ENCODE data around the gene DNAH17. TPM values are rescaled to one million over a fixed set of nuclear protein-coding genes. Genes with fewer than 3 reads are reported as not detected.

Gene DNAH17
- total RNA-seq, 1 experiment from 2014 or later: 0.13 TPM

DNA sequence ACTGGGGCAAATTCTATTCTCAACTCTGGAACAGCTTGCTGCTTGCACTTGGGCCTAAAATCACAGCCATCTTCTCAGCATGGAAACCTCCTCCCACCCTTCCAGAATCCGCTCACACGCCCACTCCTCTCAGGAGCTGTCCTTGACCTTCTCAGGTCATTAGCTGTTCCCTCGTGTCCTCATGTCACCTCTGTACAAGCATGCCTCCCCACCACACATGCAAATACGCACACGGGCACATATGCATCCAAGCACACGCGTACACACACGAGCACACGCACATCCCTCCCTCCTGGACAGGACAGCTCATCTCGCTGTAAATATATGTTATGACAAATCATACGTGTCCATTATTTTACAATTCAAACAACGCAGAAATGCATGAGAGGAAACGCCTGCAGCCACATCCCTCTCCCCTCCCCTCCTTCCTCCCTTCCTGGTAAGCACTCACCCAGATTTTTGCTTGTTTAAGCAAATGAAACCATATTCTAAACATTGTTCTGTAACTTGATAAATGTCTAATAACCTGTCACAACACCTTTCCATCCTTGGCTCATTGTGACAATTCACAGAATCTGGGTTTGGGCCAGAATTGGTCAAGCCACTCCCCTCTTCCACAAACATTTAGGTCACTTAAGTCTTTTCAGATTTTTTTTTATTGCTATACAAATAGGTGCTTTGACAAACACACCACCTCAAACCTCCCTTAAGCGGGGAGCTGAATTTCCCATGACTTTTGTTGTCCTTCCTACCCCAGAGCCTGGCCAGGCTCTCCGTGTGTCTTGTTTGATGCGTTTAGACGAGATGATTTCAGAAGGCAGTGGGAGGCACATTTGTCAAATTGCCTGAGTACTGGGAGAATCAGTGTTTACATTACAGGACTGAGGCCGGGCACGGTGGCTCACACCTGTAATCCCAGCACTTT lies 41.7 kb downstream of the DNAH17 start:
- H2BK20ac ChIP-seq (ENCODE audit: low read depth, low read length, poor library complexity, severe bottlenecking): no peak overlapping the region
- Mint-ChIP-seq H3K4me3 (no peak overlapping the region), H3K27ac (peak overlapping the region in 1 of 3 experiments; percentile 40; a peak in 2 of 7 replicates), H3K4me1 (peaks cover 10 to 22% of the 10 kb centered on the region in 2 experiments; a peak in 3 of 4 replicates), H3K36me3 (ENCODE audit: insufficient read depth in 1 of 3, low read depth in 3 of 3) (peaks cover 0 to 4% (median 0%) of the 10 kb centered on the region in 3 experiments; a peak in 2 of 7 replicates), H3K9me3 (no peaks in the 10 kb centered on the region), H3K27me3 (ENCODE audit: low read depth) (no peaks in the 10 kb centered on the region)
- no peak overlapping the region for H3T11ph ChIP-seq (ENCODE audit: low read length)
- H3K23me2 ChIP-seq (ENCODE audit: insufficient read length, low read depth, low read length, poor library complexity, severe bottlenecking): no peaks in the 10 kb centered on the region
- no peaks in the 10 kb centered on the region for H3K27me3 ChIP-seq (ENCODE audit: insufficient read depth, low read length)
- WGBS (ENCODE audit: extremely low coverage, insufficient read length, low lambda C conversion rate): no CpG with 5 or more reads among the region's 19 CpGs
- no peak overlapping the region for H2BK15ac ChIP-seq (ENCODE audit: low read depth, low read length)
- no peaks in the 10 kb centered on the region for H3K9me3 ChIP-seq (ENCODE audit: control insufficient read depth, low read depth, low read length)
- no peak overlapping the region for H3K18ac ChIP-seq (ENCODE audit: insufficient read length, low read depth, low read length)
- no peaks in the 10 kb centered on the region for H3K79me1 ChIP-seq (ENCODE audit: insufficient read depth, low read depth, low read length, poor library complexity, severe bottlenecking)
- H2AFZ ChIP-seq (ENCODE audit: low read length): no peak overlapping the region
- H4K91ac ChIP-seq (ENCODE audit: insufficient read length, low read depth, low read length): no peak overlapping the region
- no peak overlapping the region for H2BK120ac ChIP-seq (ENCODE audit: low read depth, low read length, poor library complexity, severe bottlenecking)
- no peak overlapping the region for H4K8ac ChIP-seq (replicated peaks; ENCODE audit: insufficient read length, low read depth, low read length)
- H3K79me2 ChIP-seq (ENCODE audit: insufficient read depth, low read length): no peaks in the 10 kb centered on the region
- no peak overlapping the region for H2AK5ac ChIP-seq (ENCODE audit: insufficient read length, low read length)
- H4K5ac ChIP-seq (ENCODE audit: insufficient read length, low read depth, low read length): no peak overlapping the region
- H3K14ac ChIP-seq (ENCODE audit: insufficient read depth, low read length): no peak overlapping the region
- no peak overlapping the region for H2BK12ac ChIP-seq (ENCODE audit: insufficient read length, low read depth, low read length)
- TF ChIP-seq, protein P1, sequence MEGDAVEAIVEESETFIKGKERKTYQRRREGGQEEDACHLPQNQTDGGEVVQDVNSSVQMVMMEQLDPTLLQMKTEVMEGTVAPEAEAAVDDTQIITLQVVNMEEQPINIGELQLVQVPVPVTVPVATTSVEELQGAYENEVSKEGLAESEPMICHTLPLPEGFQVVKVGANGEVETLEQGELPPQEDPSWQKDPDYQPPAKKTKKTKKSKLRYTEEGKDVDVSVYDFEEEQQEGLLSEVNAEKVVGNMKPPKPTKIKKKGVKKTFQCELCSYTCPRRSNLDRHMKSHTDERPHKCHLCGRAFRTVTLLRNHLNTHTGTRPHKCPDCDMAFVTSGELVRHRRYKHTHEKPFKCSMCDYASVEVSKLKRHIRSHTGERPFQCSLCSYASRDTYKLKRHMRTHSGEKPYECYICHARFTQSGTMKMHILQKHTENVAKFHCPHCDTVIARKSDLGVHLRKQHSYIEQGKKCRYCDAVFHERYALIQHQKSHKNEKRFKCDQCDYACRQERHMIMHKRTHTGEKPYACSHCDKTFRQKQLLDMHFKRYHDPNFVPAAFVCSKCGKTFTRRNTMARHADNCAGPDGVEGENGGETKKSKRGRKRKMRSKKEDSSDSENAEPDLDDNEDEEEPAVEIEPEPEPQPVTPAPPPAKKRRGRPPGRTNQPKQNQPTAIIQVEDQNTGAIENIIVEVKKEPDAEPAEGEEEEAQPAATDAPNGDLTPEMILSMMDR (conservative IDR thresholded peaks at IDR 0.05): no peak
- H3K4me1 ChIP-seq (ENCODE audit: insufficient read depth, low read length): no peaks in the 10 kb centered on the region
- no peak overlapping the region for H2BK5ac ChIP-seq (ENCODE audit: insufficient read length, low read length)
- no peaks in the 10 kb centered on the region for H4K20me1 ChIP-seq (ENCODE audit: control insufficient read depth, insufficient read depth, insufficient read length)
- no peak overlapping the region for H3K27ac ChIP-seq (ENCODE audit: insufficient read length, low read depth, low read length)
- no peak overlapping the region for H3K4me2 ChIP-seq (ENCODE audit: insufficient read depth, insufficient read length, low read length)
- H3K9ac ChIP-seq (ENCODE audit: extremely low read depth, insufficient read length, low read length): no peak overlapping the region
- H3K4ac ChIP-seq (ENCODE audit: low read depth, low read length): no peak overlapping the region
- no peak overlapping the region for H3K23ac ChIP-seq (ENCODE audit: insufficient read length, low read depth, low read length)
- no peak for DNase-seq
- H3K56ac ChIP-seq (ENCODE audit: insufficient read length, low read depth, low read length): no peak overlapping the region

Data from H9 (cell line).